Measurements from ENCODE around the gene SLC22A3.
"Not testable (repeated sequence)": the region's sequence is repeated elsewhere in the genome, so short reads cannot be mapped to it uniquely, and the experiment has no call there.

The SLC22A3 gene

DNA sequence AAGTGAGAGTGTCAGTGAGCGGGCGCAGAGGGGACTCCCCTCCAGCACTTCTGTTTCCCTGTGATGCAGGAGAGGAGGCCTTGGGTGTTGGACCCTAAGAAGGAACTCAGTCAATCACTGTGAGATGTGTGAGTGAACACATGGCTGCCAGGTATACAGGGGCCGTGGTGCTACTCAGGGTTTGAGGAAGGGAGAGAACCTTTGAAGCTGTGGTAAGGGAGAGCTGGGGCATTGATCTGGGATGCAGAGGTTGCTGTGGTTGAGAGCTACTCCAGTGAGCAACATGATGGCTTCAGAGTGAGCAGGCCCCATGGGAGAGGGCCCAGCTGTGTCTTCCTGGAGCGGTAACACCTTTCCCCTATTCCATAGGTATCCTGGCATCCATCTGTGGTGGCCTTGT is 99.2 kb downstream of the SLC22A3 start:
- TF ChIP-seq ZNF274 (IDR thresholded peaks at IDR 0.05; ENCODE audit: low read depth, low read length) = no peak
- H3K4me3 ChIP-seq (ENCODE audit: low read length) = no peak overlapping the region

DNA sequence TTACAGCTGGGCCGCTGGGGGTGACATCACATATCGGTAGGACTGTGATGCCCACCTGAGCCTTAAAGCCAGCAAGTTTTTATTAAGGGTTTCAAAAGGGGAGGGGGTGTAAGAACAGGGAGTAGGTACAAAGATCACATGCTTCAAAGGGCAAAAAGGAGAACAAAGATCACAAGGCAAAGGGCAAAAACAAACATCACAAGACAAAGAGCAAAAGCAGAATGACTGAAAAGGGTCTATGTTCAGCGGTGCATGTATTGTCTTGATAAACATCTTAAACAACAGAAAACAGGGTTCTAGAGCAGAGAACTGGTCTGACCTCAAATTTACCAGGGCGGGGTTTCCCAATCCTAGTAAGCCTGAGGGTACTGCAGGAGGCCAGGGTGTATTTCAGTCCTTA is 101.6 kb downstream of the SLC22A3 start:
- H3K4me3 ChIP-seq (ENCODE audit: low read length) = not testable (repeated sequence)

DNA sequence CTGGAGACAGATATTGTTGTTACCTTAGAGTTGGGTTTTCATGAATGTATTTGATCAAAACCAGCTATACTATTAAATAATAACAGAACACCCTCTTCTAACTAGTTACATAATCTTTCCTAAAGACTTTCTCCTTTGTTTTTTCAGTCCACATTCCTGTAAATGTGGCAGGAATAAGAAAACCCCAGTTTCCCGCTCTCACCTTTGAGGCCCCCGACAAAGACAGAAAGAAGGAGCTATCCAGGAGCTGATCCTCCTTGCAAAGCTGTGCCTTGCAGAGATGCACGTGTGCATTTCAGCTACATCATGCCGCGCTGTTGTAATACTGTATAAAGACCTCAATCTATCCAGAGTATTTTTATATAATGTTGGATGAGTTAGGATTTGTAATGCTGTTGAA is 102.7 kb downstream of the SLC22A3 start:
- TF ChIP-seq ZNF274 (IDR thresholded peaks at IDR 0.05; ENCODE audit: low read depth, low read length) = no peak
- no peak overlapping the region for H3K4me3 ChIP-seq (ENCODE audit: low read length)

DNA sequence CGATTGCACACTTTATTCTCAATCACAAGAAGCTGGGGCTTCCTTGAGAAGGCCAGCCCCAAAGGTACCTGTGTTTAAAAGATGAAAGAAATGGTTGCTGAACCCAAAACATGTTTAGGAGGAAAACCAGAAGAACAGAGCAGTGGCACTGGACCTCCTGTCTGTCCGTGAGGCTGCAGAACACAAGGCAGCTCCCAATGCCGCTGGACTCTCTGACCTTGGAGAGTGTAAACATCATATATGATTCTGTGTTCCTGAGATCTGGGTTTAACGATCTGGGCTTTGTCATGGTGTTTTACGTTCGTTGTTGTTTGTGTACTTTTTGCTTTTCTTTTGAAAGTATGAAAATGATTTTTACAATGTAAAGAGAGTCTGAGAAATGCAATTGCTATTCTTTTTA is 106.1 kb downstream of the SLC22A3 start:
- TF ChIP-seq ZNF274 (IDR thresholded peaks at IDR 0.05; ENCODE audit: low read depth, low read length) = no peak
- H3K4me3 ChIP-seq (ENCODE audit: low read length) = no peak overlapping the region

DNA sequence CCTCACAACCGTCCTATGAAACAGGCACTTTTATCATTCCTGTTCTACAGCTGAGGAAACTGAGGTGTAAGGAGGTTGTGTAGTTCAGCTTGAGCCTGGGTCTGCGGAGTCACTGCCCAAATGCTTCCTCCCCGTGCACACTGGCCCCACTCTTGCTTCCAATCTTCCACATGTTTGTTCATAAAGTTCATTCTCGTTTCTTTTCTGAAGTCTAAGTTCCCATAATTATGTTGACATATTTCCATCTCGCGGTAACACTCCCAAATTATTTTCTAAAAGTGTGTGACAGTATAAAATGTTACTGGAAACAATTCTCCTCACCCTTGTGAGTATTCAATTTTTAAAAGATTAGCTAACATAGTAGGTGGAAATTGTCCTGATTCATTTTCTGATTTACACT is 106.9 kb downstream of the SLC22A3 start:
- no peak for TF ChIP-seq ZNF274 (IDR thresholded peaks at IDR 0.05; ENCODE audit: low read depth, low read length)
- no peak overlapping the region for H3K4me3 ChIP-seq (ENCODE audit: low read length)

DNA sequence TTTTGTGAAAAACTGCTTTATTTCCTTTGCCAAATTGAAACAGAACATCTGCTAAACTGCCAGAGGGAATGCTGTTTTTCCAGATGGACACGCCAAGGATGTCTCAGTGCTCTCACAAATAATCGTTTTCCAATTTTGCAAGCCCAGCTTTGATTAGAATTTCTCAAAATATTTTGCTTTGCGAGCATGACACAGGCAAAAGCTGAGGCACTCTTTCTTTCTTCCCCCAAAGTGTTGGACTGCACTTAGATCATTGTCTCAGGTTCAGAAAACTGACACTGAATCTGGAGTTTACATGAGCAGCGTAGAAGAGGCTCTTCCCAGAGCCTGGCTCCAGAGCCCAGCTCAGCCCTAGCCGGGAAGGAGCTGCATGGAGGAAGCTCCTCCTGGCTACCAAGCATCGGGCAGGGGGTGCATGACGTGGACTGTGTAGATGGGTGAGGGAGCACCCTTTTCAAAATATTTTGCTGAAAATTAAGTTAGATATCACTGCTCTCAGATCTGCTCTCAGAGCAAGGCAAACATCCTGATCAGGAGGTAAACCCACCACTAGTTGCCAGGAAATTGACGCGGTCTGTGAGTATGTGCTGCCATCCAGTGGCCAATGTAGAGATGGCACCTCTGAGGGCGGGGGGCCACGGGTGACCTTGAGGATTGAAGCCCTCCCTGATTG is 107.5 kb downstream of the SLC22A3 start:
- H3K4me3 ChIP-seq (ENCODE audit: low read length) = no peak overlapping the region
- no peak for TF ChIP-seq ZNF274 (IDR thresholded peaks at IDR 0.05; ENCODE audit: low read depth, low read length)

DNA sequence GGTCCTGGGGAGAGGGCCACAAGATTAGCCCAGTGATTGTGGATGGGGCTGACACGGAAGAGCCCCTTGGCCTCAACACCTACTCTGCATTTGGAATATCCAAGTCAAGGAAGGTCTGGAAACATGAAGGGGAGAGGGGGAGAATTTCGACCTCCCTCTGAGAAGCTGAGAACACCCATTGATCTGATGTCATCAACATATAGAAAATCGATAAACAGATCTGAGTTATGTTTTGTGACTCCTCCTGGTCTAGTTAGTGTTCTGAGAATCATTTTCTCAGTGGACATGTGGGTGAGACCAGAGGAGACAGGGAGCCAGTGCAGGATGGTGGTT is 108.0 kb downstream of the SLC22A3 start:
- TF ChIP-seq ZNF274 (IDR thresholded peaks at IDR 0.05; ENCODE audit: low read depth, low read length) = no peak
- H3K4me3 ChIP-seq (ENCODE audit: low read length) = no peak overlapping the region

DNA sequence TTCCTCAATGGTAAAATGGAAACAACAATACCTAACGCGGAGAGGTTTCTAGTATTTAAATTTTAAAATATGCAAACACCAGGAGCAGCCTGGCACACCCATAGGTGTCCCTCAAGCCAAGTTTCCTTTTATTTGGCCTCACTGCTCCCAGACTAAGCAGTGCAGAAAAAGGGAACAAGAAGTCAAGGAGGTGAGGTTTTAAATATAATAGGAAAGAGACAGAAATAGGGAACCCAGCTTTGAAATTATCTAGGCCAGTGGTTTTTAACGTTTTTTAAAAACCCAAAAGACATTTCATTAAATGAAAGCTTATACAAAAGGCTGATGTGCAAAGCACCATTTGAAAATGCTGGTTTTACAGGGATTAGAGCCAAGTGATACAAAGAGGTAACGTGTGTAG is 109.6 kb downstream of the SLC22A3 start:
- TF ChIP-seq ZNF274 (IDR thresholded peaks at IDR 0.05; ENCODE audit: low read depth, low read length) = no peak

DNA sequence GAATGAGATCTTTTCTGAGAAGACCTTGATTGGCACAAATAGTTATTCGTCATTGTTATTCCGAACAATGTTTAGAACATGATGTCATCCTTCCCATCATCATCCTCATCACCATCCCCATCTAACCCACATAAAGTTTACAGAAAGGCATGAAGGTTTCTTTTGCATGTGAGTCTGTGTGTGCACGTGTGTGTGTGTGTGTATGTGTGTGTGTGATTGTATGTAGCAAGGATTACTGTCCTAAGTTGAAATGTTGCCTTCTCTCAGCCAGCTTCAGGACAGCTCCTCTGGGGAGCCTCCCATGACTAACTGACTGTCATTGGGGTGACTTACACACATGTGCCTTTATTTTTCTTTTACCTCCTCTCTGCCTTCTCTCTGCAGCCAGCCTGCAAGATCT is 113.5 kb downstream of the SLC22A3 start:
- H3K4me3 ChIP-seq (ENCODE audit: low read length) = no peak overlapping the region
- TF ChIP-seq ZNF274 (IDR thresholded peaks at IDR 0.05; ENCODE audit: low read depth, low read length) = no peak

More for the DNA sequence above, 109.6 kb downstream of the SLC22A3 start:
- no peak overlapping the region for H3K4me3 ChIP-seq (ENCODE audit: low read length)

DNA sequence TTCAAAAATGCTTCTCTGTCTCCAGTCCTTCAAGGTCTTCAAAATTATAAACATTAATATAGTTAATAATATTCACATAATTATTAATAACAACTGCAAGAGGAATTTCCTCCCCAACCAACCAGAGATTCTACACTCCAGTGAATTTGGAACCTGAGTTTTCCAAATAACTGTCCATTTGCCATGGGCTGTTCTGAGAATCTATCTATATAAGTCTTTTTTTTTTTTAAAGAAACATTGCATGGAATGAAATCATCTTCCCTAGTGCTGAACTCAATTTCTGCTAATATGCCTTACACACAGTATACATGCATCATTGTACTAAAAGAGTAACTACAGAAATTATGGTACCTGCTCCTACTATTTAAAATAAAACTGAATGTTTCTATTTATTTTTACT is 113.9 kb downstream of the SLC22A3 start:
- no peak overlapping the region for H3K4me3 ChIP-seq (ENCODE audit: low read length)
- no peak for TF ChIP-seq ZNF274 (IDR thresholded peaks at IDR 0.05; ENCODE audit: low read depth, low read length)

DNA sequence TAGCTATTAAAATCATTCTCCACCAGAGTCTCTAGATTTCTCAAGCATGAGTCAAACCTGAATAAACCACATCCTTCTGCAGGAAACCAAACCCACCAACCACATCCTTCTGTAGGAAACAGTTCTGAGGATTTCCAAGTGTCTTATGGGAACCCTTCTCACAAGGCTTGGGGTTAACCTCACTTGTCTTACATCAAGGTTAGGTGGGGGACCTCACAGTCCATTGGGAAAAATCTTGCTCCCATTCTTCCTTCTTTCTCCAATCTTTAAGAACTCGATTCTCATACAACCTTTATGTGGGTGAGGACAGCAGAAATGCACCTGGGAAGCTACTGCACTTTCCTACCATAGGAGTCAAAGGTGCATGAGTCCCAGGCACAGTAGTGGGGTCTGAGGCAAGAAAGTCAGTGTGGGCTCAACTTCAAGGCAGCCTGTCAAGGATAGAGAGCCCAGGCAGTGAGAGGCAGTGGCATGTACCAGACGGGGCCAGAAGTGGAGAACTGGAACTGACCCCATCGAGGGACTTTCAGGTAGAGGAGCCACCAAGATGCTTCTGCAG is 114.5 kb downstream of the SLC22A3 start:
- H3K4me3 ChIP-seq (ENCODE audit: low read length) = no peak overlapping the region
- no peak for TF ChIP-seq ZNF274 (IDR thresholded peaks at IDR 0.05; ENCODE audit: low read depth, low read length)

DNA sequence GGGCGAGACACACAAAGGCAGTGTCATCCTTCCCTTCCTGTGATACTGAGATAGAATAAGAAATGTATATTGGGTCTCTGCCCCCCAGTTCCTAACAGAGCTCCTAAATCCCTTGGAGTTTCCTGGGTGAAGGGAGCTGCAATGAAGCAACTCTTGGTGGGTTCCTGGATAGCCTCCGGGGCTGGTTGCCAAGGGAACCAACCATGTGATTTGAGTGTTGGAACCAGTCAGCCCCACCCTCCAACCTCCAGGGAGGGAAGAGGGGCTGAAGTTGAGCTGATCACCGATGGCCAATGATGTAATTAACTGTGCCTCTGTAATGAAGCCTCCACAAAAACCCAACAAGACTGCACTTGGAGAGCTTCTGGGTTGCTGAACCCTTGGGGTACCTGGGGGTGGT is 116.6 kb downstream of the SLC22A3 start:
- no peak for TF ChIP-seq ZNF274 (IDR thresholded peaks at IDR 0.05; ENCODE audit: low read depth, low read length)

DNA sequence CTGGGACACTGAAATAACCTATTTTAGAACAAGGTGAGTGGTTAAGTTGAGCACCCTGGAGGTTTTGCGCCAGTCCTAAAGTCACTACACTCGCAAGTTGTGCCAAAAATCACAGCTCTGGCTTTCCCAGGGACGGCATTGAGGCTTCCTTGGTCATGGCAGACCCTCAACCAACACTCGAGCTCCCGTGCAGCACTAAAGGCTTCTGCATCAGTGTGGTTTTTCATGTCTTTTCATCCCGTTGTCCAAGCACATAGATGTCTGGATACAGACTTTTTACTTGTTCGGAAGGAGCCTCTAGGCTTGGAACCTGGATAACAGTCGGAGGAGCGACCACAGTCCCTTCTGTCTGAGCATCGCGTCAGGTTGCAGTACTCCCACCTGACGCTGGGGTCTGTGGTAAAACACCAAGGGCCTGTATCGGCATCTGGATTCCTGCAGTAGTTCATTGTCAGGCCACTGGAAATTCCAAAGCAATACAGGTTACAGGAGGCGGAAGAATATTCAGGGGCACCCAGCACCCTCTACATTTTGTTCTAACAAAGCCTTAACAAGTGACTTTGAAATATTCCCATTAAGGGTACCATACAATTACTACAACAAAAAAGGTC is 119.2 kb downstream of the SLC22A3 start:
- not testable (repeated sequence) for H3K4me3 ChIP-seq (ENCODE audit: low read length)

More for the DNA sequence above, 116.6 kb downstream of the SLC22A3 start:
- H3K4me3 ChIP-seq (ENCODE audit: low read length) = no peak overlapping the region

DNA sequence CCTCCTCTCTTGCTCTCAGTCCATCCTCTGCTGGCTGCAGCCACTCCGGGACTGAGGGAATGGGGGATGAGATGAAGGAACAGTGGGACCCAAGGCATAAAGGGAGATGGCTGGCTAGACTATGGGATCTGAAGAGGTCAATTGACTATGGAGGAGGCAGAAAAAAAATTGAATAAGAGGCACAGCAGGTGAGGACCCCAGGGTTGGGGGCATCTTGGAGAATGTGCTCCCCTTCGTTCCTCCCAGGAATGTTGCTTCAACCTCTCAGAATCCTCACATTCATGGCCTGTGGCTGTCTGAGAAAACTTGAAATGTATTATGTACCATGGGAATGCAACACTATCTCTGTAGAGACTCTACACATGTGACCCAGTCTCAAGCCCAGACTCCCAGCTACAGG is 121.0 kb downstream of the SLC22A3 start:
- H3K4me3 ChIP-seq (ENCODE audit: low read length) = no peak overlapping the region
- TF ChIP-seq ZNF274 (IDR thresholded peaks at IDR 0.05; ENCODE audit: low read depth, low read length) = no peak

DNA sequence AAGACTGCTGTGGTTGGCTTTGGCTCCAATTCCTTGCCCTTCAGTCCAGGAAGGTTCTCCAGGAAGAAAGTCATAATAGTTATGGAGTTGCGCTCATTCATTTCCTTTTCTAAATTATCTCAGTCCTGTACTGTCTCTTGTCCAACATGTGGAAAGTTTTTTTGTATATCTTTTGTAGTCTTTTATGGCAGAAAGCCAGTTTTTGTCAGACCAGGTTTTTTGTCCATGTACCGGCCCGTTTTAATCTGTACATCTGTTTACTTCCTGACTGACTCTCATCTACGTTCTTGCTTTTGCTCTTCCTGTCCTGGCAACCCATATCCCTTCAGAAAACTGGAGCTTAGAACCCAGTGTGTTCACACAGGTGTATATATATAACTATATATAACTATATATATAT is 127.9 kb downstream of the SLC22A3 start:
- H3K4me3 ChIP-seq (ENCODE audit: low read length) = not testable (repeated sequence)

DNA sequence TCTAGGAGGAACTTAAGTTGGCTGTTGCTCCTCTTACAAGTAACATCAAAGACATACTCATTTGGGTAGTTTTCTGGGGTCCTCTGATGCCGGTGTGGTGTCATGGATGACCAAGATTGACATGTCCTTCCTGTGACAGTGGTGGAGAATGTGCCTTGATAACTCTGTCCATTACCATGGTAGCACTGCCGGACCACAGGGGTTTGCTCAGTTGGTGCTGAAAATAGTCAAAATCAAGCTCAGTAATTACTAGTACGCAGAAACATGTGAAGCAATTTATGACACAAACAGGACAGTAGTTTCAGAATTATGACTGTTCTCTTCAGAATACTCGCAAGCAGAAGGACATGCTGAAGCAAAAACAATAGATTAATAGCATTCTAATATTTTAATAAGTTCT is 128.9 kb downstream of the SLC22A3 start:
- not testable (repeated sequence) for H3K4me3 ChIP-seq (ENCODE audit: low read length)

All from GM08714 (cell line).